ENCODE measurements around the gene XRN1. TPM values are rescaled to one million over a fixed set of nuclear protein-coding genes. Genes with fewer than 3 reads are reported as not detected.
"Not testable (repeated sequence)": the region's sequence is repeated elsewhere in the genome, so short reads cannot be mapped to it uniquely, and the experiment has no call there.

The XRN1 gene
- total and polyA plus RNA-seq, 2 of the 8 experiments (the other 6 are each of a cell fraction or from before 2014, with no cell fraction given): 1.9 to 17.2 TPM

GRCh38 chr3:142302847-142303246 lies 145.0 kb downstream of the XRN1 start:
- H4K20me1 ChIP-seq (replicated peaks in 1 of 2; ENCODE audit: control insufficient read depth in 1 of 2, insufficient read depth in 2 of 2, low read length in 2 of 2); DNase-seq (ENCODE audit: low read depth in 1 of 2, low spot score in 2 of 2); H3K9me3 ChIP-seq (ENCODE audit: insufficient read depth in 2 of 2, low read depth in 1 of 2, low read length in 1 of 2); H3K56ac ChIP-seq (replicated peaks; ENCODE audit: insufficient read length, low read depth, low read length); H3K9ac ChIP-seq (replicated peaks in 1 of 4; ENCODE audit: extremely low read depth in 1 of 4, low read depth in 3 of 4, low read length in 3 of 4); H4K8ac ChIP-seq (ENCODE audit: extremely low read depth, insufficient read depth, low read length); H3K4me1 ChIP-seq (replicated peaks in 1 of 4; ENCODE audit: control insufficient read depth in 3 of 4, insufficient read depth in 4 of 4, low read length in 3 of 4); H3K14ac ChIP-seq (ENCODE audit: insufficient read length); H2BK15ac ChIP-seq (ENCODE audit: low read length); H3K23me2 ChIP-seq (ENCODE audit: low read depth, low read length); H3K27me3 ChIP-seq (replicated peaks in 1 of 4; ENCODE audit: control insufficient read depth in 3 of 4, extremely low read depth in 1 of 4, insufficient read depth in 3 of 4, low read length in 3 of 4); H3K4me2 ChIP-seq (ENCODE audit: insufficient read depth in 1 of 2, low read depth in 2 of 2, low read length in 2 of 2); H3K4me3 ChIP-seq (ENCODE audit: extremely low read depth in 1 of 4, insufficient read depth in 2 of 4, low read depth in 3 of 4, low read length in 4 of 4); H2BK12ac ChIP-seq (ENCODE audit: low read depth, low read length); H3K79me2 ChIP-seq (ENCODE audit: control insufficient read depth in 1 of 2, insufficient read depth in 2 of 2, low read length in 2 of 2); H2BK20ac ChIP-seq (ENCODE audit: low read length); H3K36me3 ChIP-seq (ENCODE audit: control insufficient read depth in 2 of 4, insufficient read depth in 4 of 4, low read length in 3 of 4); H2AFZ ChIP-seq (ENCODE audit: low read length); H3K23ac ChIP-seq (ENCODE audit: insufficient read length); H4K91ac ChIP-seq (replicated peaks; ENCODE audit: insufficient read length, low read length); H3K18ac ChIP-seq (ENCODE audit: extremely low read depth, low read length); FAIRE-seq; H3K79me1 ChIP-seq (ENCODE audit: low read depth, low read length); H2BK5ac ChIP-seq (ENCODE audit: low read depth, low read length); H3K4ac ChIP-seq (replicated peaks; ENCODE audit: insufficient read length, low read depth, low read length); POLR2A ChIA-PET (ENCODE audit: partially characterized antibody); H2AK5ac ChIP-seq (ENCODE audit: low read depth, low read length); H3K27ac ChIP-seq (ENCODE audit: low read depth, low read length); H4K5ac ChIP-seq (ENCODE audit: insufficient read length, low read depth, low read length); H2BK120ac ChIP-seq (replicated peaks; ENCODE audit: low read depth, low read length): not testable (repeated sequence)
- CTCF ChIA-PET (ENCODE audit: partially characterized antibody): interaction anchor here (1.2 kb wide), 1 partner anchor 14 kb away, joined by 3 read pairs; no protein-coding TSS in a partner anchor
- WGBS, 2 experiments (ENCODE audit: extremely low coverage in 1 of 2, insufficient coverage in 1 of 2, insufficient read length in 1 of 2, insufficient replicate concordance in 2 of 2, low coverage in 1 of 2, low lambda C conversion rate in 2 of 2, missing lambda C conversion rate in 1 of 2): 91% methylated on average over 3 of the region's 3 CpGs; no CpG with 5 or more reads in 1 of the 2 experiments
